HCT116 (cell line): ENCODE data around the gene NHERF1. TPM values are rescaled to one million over a fixed set of nuclear protein-coding genes. Genes with fewer than 3 reads are reported as not detected.
A peak's percentile ranks its signal among the peaks of the same experiment; 100 is the strongest.

ENCODE experiments used
- ATAC-seq: fragments of 200-7000 bp; cut with Tn5 transposase; 2 replicates; pipeline ENCODE4 v1.9.1; 2020; ENCODE audit warnings: mild to moderate bottlenecking, moderate library complexity
- BruUV-seq: library from RNA; stranded (reverse); fragments of 400-500 nt; replicated peaks from 2 replicates; lab custom pipeline; 2021; lab: Mats Ljungman, UMichigan
- CTCF ChIA-PET: fragments of 300-600 bp; sonication (Branson Sonifier 250); formaldehyde crosslinking; loops from one replicate; lab custom pipeline; 2021; ENCODE audit warnings: antibody characterized with exemption; lab: Charles Lee
- POLR2A ChIA-PET: fragments of 300-600, 350-600 bp; sonication (Branson Sonifier 250); formaldehyde crosslinking; loops from one replicate; lab custom pipeline; 2021; ENCODE audit warnings: antibody characterized with exemption; lab: Charles Lee
- RAD21 ChIA-PET, 2 experiments: fragments of 300-600 bp; sonication (Branson Sonifier 250); formaldehyde crosslinking; loops; one replicate each; lab custom pipeline; 2023; ENCODE audit warnings: low total read pairs in 2 of 2; ENCODE audit not compliant: uncharacterized antibody in 2 of 2, unreplicated experiment in 2 of 2, low non-redundant PET in 1 of 2; lab: Charles Lee
- DNase-seq: peaks from one replicate; pipeline ENCODE4 v3.0.0-alpha.2; 2010; ENCODE audit warnings: low read depth, low spot score
- H2AFZ ChIP-seq: fragments of 200-600 bp; shearing (Covaris generic), sonication (generic); 2 replicates; pipeline ENCODE4 v1.6.1; 2017; ENCODE audit warnings: low read depth, mixed run types, mixed read lengths, antibody characterized with exemption, low read length; ENCODE audit not compliant: poor library complexity, severe bottlenecking
- H3K27ac ChIP-seq: 2 replicates; pipeline ENCODE4 v1.5.1; 2012; ENCODE audit warnings: low read depth, low read length
- H3K27me3 ChIP-seq: fragments of 200-600 bp; sonication (generic); 2 replicates; pipeline ENCODE4 v1.6.1; 2016; ENCODE audit warnings: mixed run types, low read length, mixed read lengths; ENCODE audit not compliant: insufficient read depth
- H3K36me3 ChIP-seq, 2 experiments: fragments of 200-500 bp in 1 of 2; fragments of 200-600 bp in 1 of 2; sonication (Bioruptor generic) in 1 of 2; sonication (generic) in 1 of 2; 2 replicates each; pipeline versions ENCODE4 v1.5.1 to v1.6.1; 2014 to 2016; ENCODE audit warnings: low read length in 2 of 2, inconsistent platforms in 1 of 2, mixed read lengths in 1 of 2, mixed run types in 1 of 2; ENCODE audit not compliant: insufficient read depth in 2 of 2, control insufficient read depth in 1 of 2
- H3K4me1 ChIP-seq, 2 experiments: fragments of 200-600 bp in 1 of 2; sonication (generic) in 1 of 2; 2 replicates each; pipeline versions ENCODE4 v1.5.1 to v1.6.1; 2012 to 2017; ENCODE audit warnings: low read length in 2 of 2, inconsistent platforms in 1 of 2, mild to moderate bottlenecking in 1 of 2, mixed read lengths in 1 of 2, mixed run types in 1 of 2, moderate library complexity in 1 of 2; ENCODE audit not compliant: insufficient read depth in 2 of 2, control insufficient read depth in 1 of 2
- H3K4me2 ChIP-seq: fragments of 200-600 bp; sonication (generic); 2 replicates; pipeline ENCODE4 v1.6.1; 2017; ENCODE audit warnings: mixed run types, low read length, mixed read lengths
- H3K4me3 ChIP-seq, 2 experiments: fragments of 200-600 bp in 1 of 2; sonication (generic) in 1 of 2; replicated peaks in 1 of 2; 2 replicates each; pipeline ENCODE4 v1.5.1; 2011 to 2016; ENCODE audit warnings: low read length in 2 of 2, control low read depth in 1 of 2, low read depth in 1 of 2, mild to moderate bottlenecking in 1 of 2, mixed read lengths in 1 of 2, mixed run types in 1 of 2
- H3K79me2 ChIP-seq: fragments of 200-600 bp; sonication (generic); 2 replicates; pipeline ENCODE4 v1.6.1; 2017; ENCODE audit warnings: mild to moderate bottlenecking, mixed run types, low read length, moderate library complexity, mixed read lengths; ENCODE audit not compliant: insufficient read depth
- H3K9ac ChIP-seq: fragments of 200-600 bp; sonication (generic); 2 replicates; pipeline ENCODE4 v1.6.1; 2016; ENCODE audit warnings: low read length, mixed read lengths
- H3K9me2 ChIP-seq: fragments of 200-600 bp; sonication (generic), shearing (Covaris generic); 2 replicates; pipeline ENCODE4 v1.6.1; 2017; ENCODE audit warnings: mixed run types, mild to moderate bottlenecking, moderate library complexity; ENCODE audit not compliant: insufficient read depth
- H3K9me3 ChIP-seq, 2 experiments: fragments of 200-500 bp in 1 of 2; fragments of 200-600 bp in 1 of 2; sonication (Bioruptor generic) in 1 of 2; sonication (generic) in 1 of 2; 2 replicates each; pipeline ENCODE4 v1.6.1; 2014 to 2017; ENCODE audit warnings: low read length in 2 of 2, mixed read lengths in 2 of 2, inconsistent platforms in 1 of 2, low read depth in 1 of 2, mild to moderate bottlenecking in 1 of 2, mixed run types in 1 of 2, moderate library complexity in 1 of 2; ENCODE audit not compliant: control insufficient read depth in 1 of 2, insufficient read depth in 1 of 2
- H4K20me1 ChIP-seq: fragments of 200-600 bp; sonication (generic), shearing (Covaris generic); 2 replicates; pipeline ENCODE4 v1.6.1; 2017; ENCODE audit warnings: mixed run types, mild to moderate bottlenecking, moderate library complexity; ENCODE audit not compliant: insufficient read depth
- ATF3 ChIP-seq: IDR thresholded peaks from 2 replicates; pipeline ENCODE4 v1.6.1; 2012
- CEBPB ChIP-seq: IDR thresholded peaks from 2 replicates; pipeline ENCODE4 v1.6.1; 2012; ENCODE audit warnings: low read depth
- EGR1 ChIP-seq: IDR thresholded peaks from 2 replicates; pipeline ENCODE4 v1.6.1; 2012; ENCODE audit warnings: low read depth
- EZH2 ChIP-seq: fragments of 200-600 bp; sonication (generic); IDR thresholded peaks from 2 replicates; pipeline ENCODE4 v1.6.1; 2017; ENCODE audit warnings: antibody characterized with exemption, mixed run types
- EZH2phosphoT487 ChIP-seq: fragments of 200-600 bp; IDR thresholded peaks from 2 replicates; pipeline ENCODE4 v1.6.1; 2018; ENCODE audit warnings: antibody characterized with exemption, borderline replicate concordance
- FOSL1 ChIP-seq: IDR thresholded peaks from 2 replicates; pipeline ENCODE4 v1.6.1; 2012; ENCODE audit warnings: low read depth
- JUND ChIP-seq: IDR thresholded peaks from 2 replicates; pipeline ENCODE4 v1.6.1; 2012
- POLR2AphosphoS5 ChIP-seq: IDR thresholded peaks from 2 replicates; pipeline ENCODE4 v1.6.1; 2011; ENCODE audit warnings: mild to moderate bottlenecking, low read depth, low read length, moderate library complexity
- RAD21 ChIP-seq: IDR thresholded peaks from 2 replicates; pipeline ENCODE4 v1.6.1; 2012; ENCODE audit warnings: low read depth, mild to moderate bottlenecking
- SIN3A ChIP-seq: IDR thresholded peaks from 2 replicates; pipeline ENCODE4 v1.6.1; 2012; ENCODE audit warnings: low read depth
- SP1 ChIP-seq: IDR thresholded peaks from 2 replicates; pipeline ENCODE4 v1.6.1; 2012; ENCODE audit warnings: low read depth
- intact Hi-C: fragments of 100-400 bp; cut with micrococcal nuclease; formaldehyde crosslinking; loops from 2 replicates; pipeline ENCODE4 v1.10.0; 2022
- total RNA-seq: library from RNA; stranded (reverse); gene quantifications from one replicate; pipeline ENCODE4 v1.2.1, GENCODE V29; 2021; ENCODE audit not compliant: unreplicated experiment
- TF ChIP-seq, protein P1 (sequence below): IDR thresholded peaks from 2 replicates; pipeline ENCODE4 v1.6.1; 2012; ENCODE audit warnings: low read depth
- TF ChIP-seq, protein P2 (sequence below), 3 experiments: fragments of 200-600 bp in 1 of 3; sonication (generic) in 1 of 3; IDR thresholded peaks in 2 of 3; conservative IDR thresholded peaks in 1 of 3; 2 replicates each; pipeline ENCODE4 v1.5.1; 2012 to 2017; ENCODE audit warnings: low read depth in 2 of 3, low read length in 2 of 3, antibody characterized with exemption in 1 of 3, borderline replicate concordance in 1 of 3, control low read depth in 1 of 3, mild to moderate bottlenecking in 1 of 3, mixed read lengths in 1 of 3, mixed run types in 1 of 3, moderate library complexity in 1 of 3; ENCODE audit not compliant: insufficient read depth in 1 of 3

NHERF1 gene
- total RNA-seq, 1 experiment from 2014 or later = 129 TPM

- intact Hi-C loops = loop anchor here (5.0 kb wide), 1 partner anchor 97 kb away; the partner anchor contains the start of gene FDXR
- DNase-seq = no peak
- no peak for TF ChIP-seq FOSL1
- no peak for TF ChIP-seq JUND
- no peak for TF ChIP-seq CEBPB
- no peak for TF ChIP-seq POLR2AphosphoS5
- TF ChIP-seq RAD21 = no peak
- no peak for TF ChIP-seq SIN3A
- TF ChIP-seq ATF3 = no peak
- no peak for TF ChIP-seq EZH2
- TF ChIP-seq, protein P1, sequence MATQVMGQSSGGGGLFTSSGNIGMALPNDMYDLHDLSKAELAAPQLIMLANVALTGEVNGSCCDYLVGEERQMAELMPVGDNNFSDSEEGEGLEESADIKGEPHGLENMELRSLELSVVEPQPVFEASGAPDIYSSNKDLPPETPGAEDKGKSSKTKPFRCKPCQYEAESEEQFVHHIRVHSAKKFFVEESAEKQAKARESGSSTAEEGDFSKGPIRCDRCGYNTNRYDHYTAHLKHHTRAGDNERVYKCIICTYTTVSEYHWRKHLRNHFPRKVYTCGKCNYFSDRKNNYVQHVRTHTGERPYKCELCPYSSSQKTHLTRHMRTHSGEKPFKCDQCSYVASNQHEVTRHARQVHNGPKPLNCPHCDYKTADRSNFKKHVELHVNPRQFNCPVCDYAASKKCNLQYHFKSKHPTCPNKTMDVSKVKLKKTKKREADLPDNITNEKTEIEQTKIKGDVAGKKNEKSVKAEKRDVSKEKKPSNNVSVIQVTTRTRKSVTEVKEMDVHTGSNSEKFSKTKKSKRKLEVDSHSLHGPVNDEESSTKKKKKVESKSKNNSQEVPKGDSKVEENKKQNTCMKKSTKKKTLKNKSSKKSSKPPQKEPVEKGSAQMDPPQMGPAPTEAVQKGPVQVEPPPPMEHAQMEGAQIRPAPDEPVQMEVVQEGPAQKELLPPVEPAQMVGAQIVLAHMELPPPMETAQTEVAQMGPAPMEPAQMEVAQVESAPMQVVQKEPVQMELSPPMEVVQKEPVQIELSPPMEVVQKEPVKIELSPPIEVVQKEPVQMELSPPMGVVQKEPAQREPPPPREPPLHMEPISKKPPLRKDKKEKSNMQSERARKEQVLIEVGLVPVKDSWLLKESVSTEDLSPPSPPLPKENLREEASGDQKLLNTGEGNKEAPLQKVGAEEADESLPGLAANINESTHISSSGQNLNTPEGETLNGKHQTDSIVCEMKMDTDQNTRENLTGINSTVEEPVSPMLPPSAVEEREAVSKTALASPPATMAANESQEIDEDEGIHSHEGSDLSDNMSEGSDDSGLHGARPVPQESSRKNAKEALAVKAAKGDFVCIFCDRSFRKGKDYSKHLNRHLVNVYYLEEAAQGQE = no peak
- TF ChIP-seq EGR1 = no peak
- TF ChIP-seq SP1 = no peak
- no peak for TF ChIP-seq EZH2phosphoT487
- TF ChIP-seq, protein P2, sequence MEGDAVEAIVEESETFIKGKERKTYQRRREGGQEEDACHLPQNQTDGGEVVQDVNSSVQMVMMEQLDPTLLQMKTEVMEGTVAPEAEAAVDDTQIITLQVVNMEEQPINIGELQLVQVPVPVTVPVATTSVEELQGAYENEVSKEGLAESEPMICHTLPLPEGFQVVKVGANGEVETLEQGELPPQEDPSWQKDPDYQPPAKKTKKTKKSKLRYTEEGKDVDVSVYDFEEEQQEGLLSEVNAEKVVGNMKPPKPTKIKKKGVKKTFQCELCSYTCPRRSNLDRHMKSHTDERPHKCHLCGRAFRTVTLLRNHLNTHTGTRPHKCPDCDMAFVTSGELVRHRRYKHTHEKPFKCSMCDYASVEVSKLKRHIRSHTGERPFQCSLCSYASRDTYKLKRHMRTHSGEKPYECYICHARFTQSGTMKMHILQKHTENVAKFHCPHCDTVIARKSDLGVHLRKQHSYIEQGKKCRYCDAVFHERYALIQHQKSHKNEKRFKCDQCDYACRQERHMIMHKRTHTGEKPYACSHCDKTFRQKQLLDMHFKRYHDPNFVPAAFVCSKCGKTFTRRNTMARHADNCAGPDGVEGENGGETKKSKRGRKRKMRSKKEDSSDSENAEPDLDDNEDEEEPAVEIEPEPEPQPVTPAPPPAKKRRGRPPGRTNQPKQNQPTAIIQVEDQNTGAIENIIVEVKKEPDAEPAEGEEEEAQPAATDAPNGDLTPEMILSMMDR (IDR thresholded peaks at IDR 0.05 in 2 of 3, conservative IDR thresholded peaks at IDR 0.05 in 1 of 3; ENCODE audit: borderline replicate concordance in 1 of 3, insufficient read depth in 1 of 3, low read depth in 2 of 3, low read length in 2 of 3) = no peak
- TSS peak; percentile 85 for BruUV-seq
- peak overlapping the region; percentile 75 to 79 for H3K4me3 ChIP-seq
- no peaks in the 10 kb centered on the region for H3K27me3 ChIP-seq
- H3K9me3 ChIP-seq = no peaks in the 10 kb centered on the region
- no peaks in the 10 kb centered on the region for H3K9me2 ChIP-seq
- ChIA-PET POLR2A (interaction anchor here (1.3 to 1.7 kb wide), 4 partner anchors 22 to 97 kb away, joined by 3 to 6 read pairs (median 4); partner anchors contain the start of gene FDXR), RAD21 (interaction anchor here in 1 of 2 experiments (1.1 kb wide), 1 partner anchor 118 kb away, joined by 4 read pairs; no protein-coding TSS in a partner anchor), CTCF (interaction anchor here (1.0 to 3.5 kb wide), 8 partner anchors 16 to 209 kb away, joined by 3 to 23 read pairs (median 8); no protein-coding TSS in a partner anchor)
- ATAC-seq = no peak
- H3K9ac ChIP-seq = peak overlapping the region; percentile 95
- no peaks in the 10 kb centered on the region for H4K20me1 ChIP-seq
- peaks cover 55% of the 10 kb centered on the region for H3K79me2 ChIP-seq
- H2AFZ ChIP-seq = no peak overlapping the region
- peaks cover 9 to 16% of the 10 kb centered on the region in 2 experiments for H3K4me1 ChIP-seq
- H3K27ac ChIP-seq = peak overlapping the region; percentile 60
- peaks cover 13 to 35% of the 10 kb centered on the region in 2 experiments; a peak in 3 of 4 replicates for H3K36me3 ChIP-seq
- peak overlapping the region; percentile 97 for H3K4me2 ChIP-seq
These were observed 27.1 kb downstream of the NHERF1 start for GRCh38 chr17:74775409-74776043.
